Esophagus muscularis mucosa (tissue), 4 donors: Measurements from ENCODE around the gene NUP88.

Source experiments
- EP300 ChIP-seq: sonication (generic); formaldehyde crosslinking; IDR thresholded peaks from one replicate; pipeline ENCODE4 v1.6.1; 2017; ENCODE audit warnings: antibody characterized with exemption
- POLR2A ChIP-seq: fragments of 450-650 bp; IDR thresholded peaks from one replicate; pipeline ENCODE4 v1.6.1; 2017; ENCODE audit warnings: antibody characterized with exemption, moderate library complexity, mild to moderate bottlenecking, low read depth
- POLR2AphosphoS5 ChIP-seq, 2 donors: sonication (generic); formaldehyde crosslinking; IDR thresholded peaks; one replicate each; pipeline ENCODE4 v1.6.1; 2017; ENCODE audit warnings: antibody characterized with exemption in 2 of 2
- TF ChIP-seq, protein P1 (sequence below), 3 experiments: fragments of 200-600 bp in 2 of 3; fragments of 450-650 bp in 1 of 3; sonication (generic) in 2 of 3; IDR thresholded peaks; one replicate each; pipeline ENCODE4 v1.5.1; 2017 to 2019; ENCODE audit warnings: antibody characterized with exemption in 3 of 3, mild to moderate bottlenecking in 2 of 3, moderate library complexity in 1 of 3

DNA sequence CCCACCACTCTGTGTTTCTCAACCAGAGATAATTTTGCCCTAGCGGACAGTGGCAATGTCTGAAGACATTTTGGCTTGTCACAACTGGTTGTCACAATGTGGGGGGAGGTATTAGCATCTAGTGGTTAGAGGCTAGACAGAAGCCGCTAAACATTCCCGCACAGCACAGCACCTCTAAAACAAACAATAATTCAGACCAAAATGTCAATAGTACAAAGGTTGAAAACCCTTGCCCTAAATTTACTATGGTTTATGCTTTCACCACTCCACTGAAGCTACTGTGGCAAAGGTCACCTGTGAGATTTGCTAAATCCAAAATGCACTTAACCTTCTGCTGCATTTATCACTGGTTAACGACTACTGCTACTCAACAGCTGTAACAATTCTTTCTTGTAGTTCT lies 14.1 kb downstream of the NUP88 start:
- TF ChIP-seq, protein P1, sequence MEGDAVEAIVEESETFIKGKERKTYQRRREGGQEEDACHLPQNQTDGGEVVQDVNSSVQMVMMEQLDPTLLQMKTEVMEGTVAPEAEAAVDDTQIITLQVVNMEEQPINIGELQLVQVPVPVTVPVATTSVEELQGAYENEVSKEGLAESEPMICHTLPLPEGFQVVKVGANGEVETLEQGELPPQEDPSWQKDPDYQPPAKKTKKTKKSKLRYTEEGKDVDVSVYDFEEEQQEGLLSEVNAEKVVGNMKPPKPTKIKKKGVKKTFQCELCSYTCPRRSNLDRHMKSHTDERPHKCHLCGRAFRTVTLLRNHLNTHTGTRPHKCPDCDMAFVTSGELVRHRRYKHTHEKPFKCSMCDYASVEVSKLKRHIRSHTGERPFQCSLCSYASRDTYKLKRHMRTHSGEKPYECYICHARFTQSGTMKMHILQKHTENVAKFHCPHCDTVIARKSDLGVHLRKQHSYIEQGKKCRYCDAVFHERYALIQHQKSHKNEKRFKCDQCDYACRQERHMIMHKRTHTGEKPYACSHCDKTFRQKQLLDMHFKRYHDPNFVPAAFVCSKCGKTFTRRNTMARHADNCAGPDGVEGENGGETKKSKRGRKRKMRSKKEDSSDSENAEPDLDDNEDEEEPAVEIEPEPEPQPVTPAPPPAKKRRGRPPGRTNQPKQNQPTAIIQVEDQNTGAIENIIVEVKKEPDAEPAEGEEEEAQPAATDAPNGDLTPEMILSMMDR (IDR thresholded peaks at IDR 0.05): no peak
- TF ChIP-seq POLR2AphosphoS5 (IDR thresholded peaks at IDR 0.05) (no peak), POLR2A (no peak), EP300 (no peak)
